Stimulated activated CD8-positive, alpha-beta memory T cell treated with anti-CD3 and anti-CD28 coated beads, Interleukin-2, amount 100 ng/mL, for 48 hours (primary cell): ENCODE measurements around the gene SLAMF1.
"Not testable (repeated sequence)": the region's sequence is repeated elsewhere in the genome, so short reads cannot be mapped to it uniquely, and the experiment has no call there.

ENCODE experiments used
- DNase-seq, 2 donors: peaks; one replicate each; pipeline ENCODE4 v3.0.0-alpha.2; 2020; ENCODE audit warnings: low read depth in 2 of 2

The SLAMF1 gene, protein sequence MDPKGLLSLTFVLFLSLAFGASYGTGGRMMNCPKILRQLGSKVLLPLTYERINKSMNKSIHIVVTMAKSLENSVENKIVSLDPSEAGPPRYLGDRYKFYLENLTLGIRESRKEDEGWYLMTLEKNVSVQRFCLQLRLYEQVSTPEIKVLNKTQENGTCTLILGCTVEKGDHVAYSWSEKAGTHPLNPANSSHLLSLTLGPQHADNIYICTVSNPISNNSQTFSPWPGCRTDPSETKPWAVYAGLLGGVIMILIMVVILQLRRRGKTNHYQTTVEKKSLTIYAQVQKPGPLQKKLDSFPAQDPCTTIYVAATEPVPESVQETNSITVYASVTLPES

DNA sequence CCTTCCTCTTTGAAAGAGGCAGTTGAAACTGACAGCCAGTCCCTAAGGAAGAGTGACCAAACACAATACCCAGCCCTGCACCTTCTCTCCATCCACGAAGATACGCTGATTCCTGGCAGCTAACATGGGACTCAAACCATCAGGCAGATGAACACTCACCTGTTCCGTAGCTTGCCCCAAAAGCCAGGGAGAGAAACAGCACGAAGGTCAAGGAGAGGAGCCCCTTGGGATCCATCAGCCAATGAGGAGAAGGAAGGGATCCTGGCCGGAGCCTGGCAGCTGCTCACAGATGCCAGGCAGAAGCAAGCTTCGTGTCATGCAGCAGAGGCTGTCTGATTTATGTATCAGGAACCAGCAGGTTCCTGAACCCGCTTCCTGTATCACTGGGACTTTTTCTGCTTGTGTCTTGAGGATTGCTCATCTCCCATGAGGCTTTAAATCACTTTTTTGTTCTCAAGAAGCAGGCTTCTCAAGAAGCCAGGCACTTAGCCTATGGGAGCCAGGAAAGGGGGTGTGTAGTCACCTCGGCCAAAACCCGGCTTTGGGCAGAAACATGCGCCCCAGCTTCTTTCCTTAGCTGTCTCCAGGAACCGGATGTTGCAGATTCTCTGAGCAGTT lies at the start of gene SLAMF1:
TSS of gene SLAMF1 (minus strand) at position 334 of the 618 bp plus-strand sequence. CDS start at position 235, 99 bp downstream.
- DNase-seq, result peak in 1 of 2 donors; percentile 52

DNA sequence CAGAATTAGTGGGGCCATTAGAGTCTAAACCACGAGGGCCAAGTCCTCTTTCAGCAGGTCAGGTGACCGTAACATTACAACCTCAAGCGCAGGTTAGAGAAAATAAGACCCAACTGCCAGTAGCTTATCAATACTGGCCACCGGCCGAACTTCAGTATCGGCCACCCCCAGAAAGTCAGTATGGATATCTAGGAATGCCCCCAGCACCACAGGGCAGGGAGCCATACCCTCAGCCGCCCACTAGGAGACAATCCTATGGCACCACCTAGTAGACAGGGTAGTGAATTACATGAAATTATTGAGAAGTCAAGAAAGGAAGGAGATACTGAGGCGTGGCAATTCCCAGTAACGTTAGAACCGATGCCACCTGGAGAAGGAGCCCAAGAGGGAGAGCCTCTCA lies 45.5 kb upstream of the SLAMF1 start:
- DNase-seq, result not testable (repeated sequence)

DNA sequence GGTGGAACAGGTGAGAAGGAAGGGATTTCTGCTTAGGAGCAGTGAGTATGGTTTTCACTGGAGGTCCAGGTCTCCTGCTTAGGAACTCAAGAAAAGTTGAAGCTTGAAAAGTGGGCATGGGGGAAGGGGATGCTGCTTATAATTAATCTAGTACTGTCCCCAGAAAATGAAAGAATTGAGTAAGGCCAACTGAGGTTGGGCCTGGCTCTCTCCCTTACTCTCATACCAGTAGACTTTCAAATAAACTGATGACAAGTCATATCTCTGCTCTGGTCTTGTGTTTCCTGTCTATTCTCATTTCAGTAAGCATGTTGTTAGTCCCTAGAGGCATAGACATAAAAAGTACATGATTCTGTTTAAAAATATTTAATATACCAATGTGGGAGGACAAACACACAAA lies 38.4 kb upstream of the SLAMF1 start:
- DNase-seq, result no peak

DNA sequence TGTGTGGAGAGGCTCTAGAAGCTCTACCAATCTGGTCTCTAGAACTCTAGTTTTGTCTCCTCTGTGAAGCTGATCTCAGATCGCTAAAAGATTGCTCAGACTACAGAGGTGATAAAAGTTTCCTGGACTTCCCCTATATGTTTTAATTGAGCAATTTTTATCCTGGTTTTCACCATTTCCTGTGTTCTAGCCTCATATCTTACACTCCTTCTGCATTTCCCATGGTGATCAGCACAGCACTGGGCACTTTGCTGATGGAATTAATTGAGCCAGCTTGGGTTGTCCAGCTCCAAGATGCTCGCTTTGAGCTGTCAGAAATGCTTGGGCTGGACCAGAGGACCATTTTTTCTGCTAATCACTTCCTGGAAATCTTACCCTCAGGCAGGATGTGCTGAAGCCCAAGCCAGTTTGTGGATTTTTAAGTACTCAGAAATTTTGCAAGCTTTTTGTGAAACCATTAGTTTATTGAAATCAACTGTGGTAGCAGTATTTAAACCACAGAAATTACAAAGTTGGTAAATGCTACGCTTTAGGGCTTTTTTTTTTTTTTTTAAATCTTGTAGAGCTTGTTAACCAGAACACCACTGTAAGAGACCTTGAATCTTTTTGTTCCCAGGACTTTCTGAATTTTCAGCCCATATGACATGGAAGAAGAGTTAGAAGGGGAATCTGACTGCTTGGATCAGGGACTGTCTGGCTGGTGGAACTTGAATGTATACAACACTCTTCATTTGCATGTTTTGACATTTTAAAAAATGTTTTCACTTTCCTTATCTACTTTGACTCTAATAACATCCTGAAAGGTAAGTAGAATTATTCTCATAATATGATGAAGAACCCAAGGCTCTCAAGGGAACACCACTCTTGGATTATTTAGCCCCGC lies 36.4 kb upstream of the SLAMF1 start:
- DNase-seq, result no peak

DNA sequence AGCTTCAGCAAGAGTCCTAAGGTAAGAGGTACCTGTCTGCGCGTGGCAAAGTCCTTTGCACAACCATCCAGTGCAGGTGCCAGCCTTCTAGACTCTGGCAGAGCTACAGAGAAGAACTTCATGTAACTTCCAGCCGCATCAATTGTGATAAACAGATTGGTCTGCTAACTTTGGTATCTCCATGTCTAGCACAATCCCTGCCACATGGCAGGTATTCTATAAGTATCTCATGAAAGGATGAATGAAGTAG lies 35.0 kb upstream of the SLAMF1 start:
- DNase-seq, result no peak

DNA sequence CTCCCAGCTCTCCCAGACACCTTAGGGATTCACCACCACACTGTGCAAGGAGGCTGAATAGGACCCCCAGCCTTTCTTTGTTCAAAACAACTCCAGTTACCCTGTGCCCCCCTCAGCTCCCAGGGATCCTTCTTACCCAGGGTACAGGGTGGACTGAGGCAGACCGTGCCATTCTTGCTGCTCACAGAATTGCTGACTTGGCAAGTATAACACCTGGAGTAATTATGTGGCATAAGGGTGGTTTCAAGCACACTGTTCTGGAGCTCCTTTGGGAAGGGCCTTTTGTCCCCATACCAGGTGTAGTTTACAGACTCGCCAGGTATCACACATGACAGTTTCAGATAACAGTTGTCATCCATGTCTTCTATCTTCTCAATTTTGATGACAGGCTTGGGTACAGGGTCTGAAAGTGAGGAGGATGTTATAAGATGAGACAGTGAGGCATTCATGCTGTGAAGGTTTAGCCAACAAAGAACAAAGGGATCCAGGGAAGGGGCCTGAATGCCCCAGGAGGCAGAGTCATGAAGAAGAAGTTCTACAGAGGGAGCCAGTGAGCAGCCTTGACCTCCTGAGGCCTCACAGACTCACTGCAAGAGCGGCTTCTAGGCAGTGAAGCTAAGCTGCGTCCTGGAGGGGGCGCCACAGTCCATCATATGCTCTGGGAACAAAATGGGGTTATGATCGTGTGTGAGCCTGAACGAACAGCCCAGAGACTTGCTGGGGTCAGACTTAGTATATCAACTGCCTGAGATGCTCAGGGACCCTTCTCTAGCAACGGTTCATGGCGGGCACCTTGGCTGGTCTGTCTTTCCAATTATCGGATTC lies 34.4 kb upstream of the SLAMF1 start:
- DNase-seq, result peak; percentile 79 to 86

DNA sequence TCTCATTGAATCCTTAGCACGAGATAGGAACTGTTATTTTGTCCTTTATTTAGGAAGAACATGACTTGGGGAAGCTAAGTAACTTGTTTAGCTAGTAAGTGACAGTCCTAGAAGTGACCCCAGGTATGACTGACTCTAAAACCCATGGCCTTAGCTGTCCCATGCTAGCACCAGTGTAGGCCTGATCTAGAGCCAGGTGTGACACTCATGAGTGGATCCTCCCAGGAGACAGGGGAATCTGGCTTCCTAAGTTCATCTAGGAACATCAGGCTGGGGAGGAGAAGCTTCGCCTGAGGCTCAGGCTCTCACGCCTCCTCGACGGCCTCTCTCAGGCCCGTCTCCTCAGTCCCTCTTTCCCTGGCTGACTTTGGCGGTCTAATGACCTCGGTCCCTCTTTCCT lies 33.6 kb upstream of the SLAMF1 start:
- DNase-seq, result no peak

DNA sequence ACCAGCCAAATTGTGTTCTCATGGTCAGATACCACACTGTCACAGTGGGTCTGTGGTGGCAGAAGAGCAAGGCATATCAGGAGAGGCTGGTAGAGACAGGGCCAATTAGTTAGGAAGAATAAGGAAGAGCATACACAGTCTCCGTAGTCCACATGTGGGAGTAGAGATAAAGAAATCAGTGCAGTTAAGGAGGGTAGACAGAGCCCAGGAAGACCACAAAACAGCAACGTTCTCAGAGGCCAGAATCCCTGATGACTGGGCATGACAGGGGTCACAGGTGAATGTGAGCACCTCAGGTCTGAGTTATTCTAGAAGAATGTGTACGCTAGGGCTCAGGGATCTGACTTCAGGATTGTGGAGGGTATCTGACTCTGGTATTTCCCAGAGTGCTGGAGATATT lies 33.0 kb upstream of the SLAMF1 start:
- DNase-seq, result no peak

DNA sequence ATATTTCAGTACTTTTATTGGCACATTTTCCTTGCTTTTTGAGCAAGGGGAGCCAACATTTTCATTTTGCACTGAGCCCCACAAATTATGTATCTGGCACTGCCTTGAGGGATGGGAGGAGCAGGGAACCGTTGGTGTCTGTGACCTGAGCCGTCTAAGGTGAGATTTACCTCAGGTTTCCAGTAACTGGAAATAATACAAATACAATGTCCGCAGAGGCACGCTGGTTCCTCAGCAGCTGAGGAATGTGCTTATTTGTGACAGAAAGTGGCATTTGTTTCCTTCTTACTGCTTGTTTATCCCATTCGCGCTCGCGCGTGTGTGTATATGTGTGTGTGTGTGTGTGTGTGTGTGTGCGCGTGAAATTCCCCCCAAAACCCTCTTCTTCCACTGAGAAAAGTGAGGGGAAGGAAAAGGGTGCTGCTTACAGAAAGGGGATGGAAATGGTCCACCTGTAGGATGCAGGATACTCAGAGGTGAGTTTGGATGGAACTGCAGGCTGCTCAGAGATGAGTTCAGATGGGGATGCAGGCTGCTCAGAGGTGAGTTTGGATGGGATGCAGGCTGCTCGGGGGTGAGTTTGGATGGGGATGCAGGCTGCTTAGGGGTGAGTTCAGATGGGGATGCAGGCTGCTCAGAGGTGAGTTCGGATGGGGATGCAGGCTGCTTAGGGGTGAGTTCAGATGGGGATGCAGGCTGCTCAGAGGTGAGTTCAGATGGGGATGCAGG lies 30.2 kb upstream of the SLAMF1 start:
- DNase-seq, result no peak

DNA sequence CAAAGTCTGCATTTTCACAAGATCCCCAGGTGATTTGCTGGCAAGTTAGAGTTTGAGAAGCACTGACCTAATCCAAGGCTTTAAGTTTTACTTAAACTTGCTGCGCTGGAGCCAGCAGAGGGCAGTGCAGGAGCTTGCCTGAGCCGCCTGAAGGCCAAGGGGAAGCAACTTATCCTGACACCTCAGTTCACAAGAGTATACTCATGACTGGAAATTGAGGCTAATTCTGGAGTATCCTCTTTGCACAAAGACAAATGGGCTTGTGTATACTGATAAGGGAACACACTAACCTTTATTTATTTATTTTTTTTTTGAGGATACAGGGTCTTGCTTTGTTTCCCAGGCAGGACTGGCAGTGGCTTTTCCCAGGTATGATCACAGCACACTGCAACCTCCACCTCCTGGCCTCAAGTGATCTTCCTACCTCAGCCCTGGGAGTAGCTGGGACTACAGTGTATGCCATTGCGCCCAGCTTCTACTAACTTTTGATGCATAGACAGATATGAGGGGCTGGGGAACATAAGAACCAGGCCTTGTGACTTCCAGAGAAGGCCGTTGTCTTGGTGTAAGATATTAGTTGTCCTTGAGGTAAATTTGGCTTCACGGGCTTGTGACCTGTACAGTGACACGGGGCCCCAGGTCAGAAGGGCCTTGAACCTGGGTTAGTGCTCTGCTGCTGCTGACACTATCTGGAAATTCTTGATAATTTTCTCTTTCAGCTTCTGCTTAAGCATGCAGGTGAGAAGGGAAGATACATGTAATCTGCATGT lies 29.0 kb upstream of the SLAMF1 start:
- peak; percentile 54 to 66 for DNase-seq

DNA sequence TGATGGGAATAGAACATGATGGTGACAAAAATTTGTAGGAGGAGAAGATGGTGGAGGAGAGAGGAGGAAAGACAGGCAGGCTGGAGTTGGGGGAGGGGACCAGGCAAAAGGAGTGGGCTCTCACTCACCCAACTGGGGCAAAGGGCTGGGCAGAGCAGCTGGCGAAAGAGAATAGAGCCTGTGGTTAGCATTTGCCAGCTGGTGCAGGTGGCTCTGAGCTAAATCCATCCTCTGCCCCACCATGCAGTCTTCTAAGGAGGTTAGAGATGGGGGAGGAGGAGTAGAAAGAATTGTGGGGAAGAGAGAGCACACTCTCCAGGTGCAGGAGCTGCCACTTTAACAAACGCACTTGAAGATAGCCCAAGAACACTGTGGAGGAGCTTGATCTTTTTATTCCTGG lies 27.6 kb upstream of the SLAMF1 start:
- no peak for DNase-seq

DNA sequence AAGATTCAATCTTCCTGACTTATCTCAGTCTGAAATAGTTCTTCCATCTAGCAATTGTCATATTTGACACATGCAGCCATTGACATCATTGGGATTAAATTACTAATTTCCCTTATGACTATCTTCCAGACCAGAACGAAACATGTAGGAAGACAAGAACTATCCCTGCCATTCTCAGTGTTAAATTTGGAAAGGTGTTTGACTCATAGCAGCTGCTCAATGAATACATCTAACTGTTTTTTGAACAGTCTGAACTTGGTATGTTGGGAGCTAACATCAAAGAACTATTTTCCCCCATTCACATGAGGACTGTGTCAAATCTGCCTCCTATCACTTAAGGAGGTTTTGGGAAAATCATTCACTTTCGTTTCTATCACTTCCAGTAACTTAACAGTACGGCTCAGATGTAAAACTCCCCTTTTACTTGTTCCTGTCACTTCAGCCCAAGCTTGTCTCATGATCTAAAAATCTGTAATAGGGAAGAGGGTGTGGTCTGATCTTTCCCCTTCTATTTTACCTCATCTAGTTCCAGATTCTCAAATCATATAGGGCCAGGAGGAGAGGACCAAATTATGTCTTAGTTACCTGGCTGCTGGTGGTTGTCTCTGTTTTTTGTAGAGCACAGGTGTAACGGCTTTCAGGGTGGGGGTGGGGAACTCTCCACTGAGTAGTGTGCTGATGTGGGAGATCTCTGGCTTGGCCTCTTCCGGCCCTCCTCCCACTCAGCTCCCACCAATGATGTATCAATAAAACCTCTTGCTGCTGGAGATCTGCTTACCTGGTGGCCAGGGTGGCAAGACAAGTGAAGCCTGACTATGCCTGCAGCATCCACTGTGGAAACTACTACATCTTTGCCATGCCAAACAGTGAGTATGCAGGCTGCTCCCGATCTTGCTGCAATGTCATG lies 26.2 kb upstream of the SLAMF1 start:
- no peak for DNase-seq

DNA sequence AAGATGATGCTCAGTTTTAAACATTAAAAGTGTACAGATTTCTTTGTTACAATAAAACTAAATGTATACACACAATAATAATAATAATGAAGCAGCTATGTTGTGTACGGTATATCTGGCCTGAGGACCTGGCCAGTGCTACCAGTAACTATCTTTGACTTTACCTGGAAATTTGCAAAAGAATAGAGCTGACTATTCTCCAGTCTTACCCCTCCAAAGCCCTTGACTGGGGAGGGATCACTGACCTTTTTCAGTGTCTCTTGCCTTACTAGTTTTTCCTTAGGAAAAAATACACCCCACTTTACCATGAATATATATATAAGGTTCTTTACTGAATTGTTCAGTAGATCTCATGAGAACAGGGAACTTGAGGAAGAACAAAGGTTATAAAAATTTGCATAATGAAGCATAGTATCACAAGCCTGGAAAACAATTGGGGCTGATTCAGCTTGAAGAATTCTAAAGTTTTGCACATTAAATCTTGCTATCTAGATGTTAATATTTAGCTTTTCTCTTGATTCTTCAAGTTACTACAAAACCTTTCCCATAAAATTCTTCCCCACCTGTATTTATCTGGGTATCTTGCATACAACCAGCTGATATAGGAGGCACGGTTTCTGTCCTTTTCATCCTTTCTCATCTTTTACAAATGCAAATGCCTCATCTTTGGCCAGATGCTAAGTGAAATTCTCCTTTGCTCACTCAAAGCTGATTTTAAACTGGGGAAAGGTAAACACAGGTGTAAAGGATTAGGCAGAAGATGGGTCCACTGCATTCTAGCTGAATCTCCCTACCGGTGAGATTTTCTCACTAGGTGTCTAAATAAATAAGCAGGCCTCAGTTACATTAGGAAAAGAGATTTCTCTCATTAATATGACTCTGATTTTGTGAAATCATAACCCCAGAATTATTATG lies 25.0 kb upstream of the SLAMF1 start:
- no peak for DNase-seq

DNA sequence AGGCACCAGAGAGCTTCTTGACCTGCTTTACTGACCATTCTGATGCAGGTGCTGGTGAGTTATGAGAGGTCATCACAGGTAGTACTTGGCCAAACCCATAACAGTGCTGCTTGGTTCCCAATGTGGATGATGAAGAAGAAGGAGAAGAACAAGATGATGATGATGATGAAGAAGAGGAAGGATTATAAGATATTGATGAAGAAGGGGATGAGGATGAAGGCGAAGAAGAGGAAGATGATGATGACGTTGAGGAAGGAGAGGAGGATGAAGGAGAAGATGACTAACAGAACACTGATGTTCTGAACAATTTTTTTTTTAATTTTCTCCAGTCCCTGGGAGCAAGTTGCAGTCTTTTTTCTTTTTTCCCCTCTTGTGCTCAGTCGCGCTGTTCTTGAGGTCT lies 23.9 kb upstream of the SLAMF1 start:
- no peak for DNase-seq

DNA sequence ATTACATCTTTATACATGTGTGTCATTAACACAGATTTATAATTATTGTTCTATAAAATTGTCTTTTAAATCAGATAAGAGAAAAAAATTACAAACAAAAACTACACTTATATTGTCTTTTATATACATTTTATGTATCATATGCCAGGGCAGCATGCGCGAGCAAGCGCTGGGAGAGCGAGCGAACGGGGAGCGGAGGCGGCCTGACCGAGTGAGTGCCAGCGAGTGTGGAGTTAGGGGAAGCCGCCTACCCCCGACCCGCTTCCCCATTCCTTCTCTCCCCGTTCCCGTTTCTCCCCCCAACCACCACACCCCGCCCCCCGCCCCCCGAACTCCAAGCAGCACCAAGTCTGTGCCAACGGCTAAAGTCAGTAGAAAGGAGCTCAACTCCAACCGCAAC lies 23.0 kb upstream of the SLAMF1 start:
- no peak for DNase-seq

DNA sequence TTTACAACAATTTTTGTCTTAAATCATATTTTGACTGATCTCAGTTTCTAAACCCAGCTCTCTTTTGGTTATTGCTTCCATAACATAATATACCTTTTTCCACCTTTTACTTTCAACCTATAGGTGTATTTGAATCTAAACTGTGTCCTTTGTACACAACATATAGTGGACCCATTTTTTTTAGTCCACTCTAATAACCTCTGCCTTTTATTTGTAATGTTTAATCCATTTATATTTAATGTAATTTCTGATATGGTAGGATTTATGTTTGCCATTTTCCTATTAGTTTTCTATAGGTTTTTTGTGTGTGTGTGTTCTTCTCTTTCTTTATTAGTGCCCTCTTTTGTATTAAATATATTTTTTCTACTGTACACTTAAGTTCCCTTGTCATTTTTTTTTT lies 22.4 kb upstream of the SLAMF1 start:
- no peak for DNase-seq

DNA sequence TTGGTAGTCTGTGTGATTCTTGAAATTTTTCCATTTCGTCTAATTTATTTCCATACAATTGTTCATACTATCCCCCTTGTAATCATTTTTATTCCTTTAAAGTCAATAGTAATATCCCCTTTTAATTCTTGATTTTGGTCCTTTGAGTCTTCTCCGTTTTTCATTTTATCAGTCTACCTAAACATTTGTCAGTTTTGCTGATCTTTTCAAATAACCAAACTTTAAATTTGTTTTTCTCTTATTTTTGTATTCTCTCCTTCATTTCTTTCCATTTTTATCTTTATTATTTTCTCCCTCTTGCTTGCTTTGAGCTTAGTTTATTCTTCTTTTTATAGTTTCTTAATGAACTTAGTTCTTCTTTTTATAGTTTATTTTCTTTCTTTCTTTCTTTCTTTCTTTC lies 21.1 kb upstream of the SLAMF1 start:
- no peak for DNase-seq

DNA sequence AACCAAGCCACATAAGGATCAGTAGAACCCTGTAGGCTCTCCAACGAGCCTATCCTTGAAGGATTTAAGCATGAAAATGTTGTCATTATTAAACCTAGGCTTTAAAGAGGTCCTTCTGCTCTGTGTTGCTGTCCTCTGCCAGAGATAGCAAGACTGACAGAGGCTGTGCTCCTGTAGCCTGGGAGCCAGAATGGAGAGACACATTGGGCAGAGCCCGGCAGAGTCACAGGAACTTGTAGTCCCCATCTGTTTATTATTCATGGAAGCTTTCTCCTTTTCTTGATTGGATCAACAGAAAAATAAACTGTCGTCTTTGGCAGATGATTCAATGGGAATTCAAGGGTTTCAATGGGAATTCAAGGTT lies 19.2 kb upstream of the SLAMF1 start:
- no peak for DNase-seq
